Adrenal gland (tissue), 12 donors: ENCODE results near the gene GRIN2B. TPM values are rescaled to one million over a fixed set of nuclear protein-coding genes. Genes with fewer than 3 reads are reported as not detected.

ENCODE experiments used
- DNase-seq, 7 donors: peaks; one replicate each; pipeline ENCODE4 v3.0.0-alpha.2; 2019 to 2020
- H3K27ac ChIP-seq, 5 donors: fragments of 200-600 bp; sonication (generic) in 4 of 5; 1 replicate in 3 of 5; 2 replicates in 2 of 5; pipeline versions ENCODE4 v1.5.1 to v1.8.0; 2016 to 2020; ENCODE audit warnings: mild to moderate bottlenecking in 1 of 5
- H3K27me3 ChIP-seq: fragments of 200-600 bp; 2 replicates; pipeline ENCODE4 v1.8.0; 2021
- H3K36me3 ChIP-seq, 2 donors: fragments of 200-600 bp; replicated peaks in 1 of 2; 1 replicate in 1 of 2; 2 replicates in 1 of 2; pipeline versions ENCODE4 v1.5.1 to v1.8.0; 2018 to 2022
- H3K4me1 ChIP-seq, 2 donors: fragments of 200-600 bp; replicated peaks in 1 of 2; 1 replicate in 1 of 2; 2 replicates in 1 of 2; pipeline versions ENCODE4 v1.5.1 to v1.8.0; 2018 to 2021
- H3K4me3 ChIP-seq, 4 donors: fragments of 200-600 bp; sonication (generic) in 3 of 4; one replicate each; pipeline ENCODE4 v1.5.1; 2016 to 2018
- H3K9me3 ChIP-seq, 3 donors: fragments of 200-600 bp; sonication (generic) in 1 of 3; replicated peaks in 1 of 3; 1 replicate in 2 of 3; 2 replicates in 1 of 3; pipeline versions ENCODE4 v1.5.1 to v1.8.0; 2016 to 2021
- POLR2A ChIP-seq, 2 donors: fragments of 450-650 bp; IDR thresholded peaks; one replicate each; pipeline ENCODE4 v1.6.1; 2017; ENCODE audit warnings: antibody characterized with exemption in 2 of 2, mild to moderate bottlenecking in 2 of 2, moderate library complexity in 1 of 2
- WGBS, 4 donors: extraction: QIAGEN DNeasy Blood & Tissue Kit in 2 of 4; methylation state at CpG; one replicate each; pipeline versions ENCODE4 v1.1.5 to v1.1.7; 2013 to 2017; 5-methylcytosine and 5-hydroxymethylcytosine counted together
- intact Hi-C, 2 donors: fragments of 100-400 bp; cut with DNase I; formaldehyde crosslinking; loops; one replicate each; pipeline versions ENCODE4 v1.14.1 to v1.15.0; 2022 to 2023
- polyA plus RNA-seq, 3 donors: library from polyadenylated mRNA; stranded (reverse); fragments of 200-250 nt in 2 of 3; fragments of 350-450 nt in 1 of 3; fragmentation: Illumina TruSeq in 1 of 3; extraction: RNeasy Lipid Tissue Mini Kit (QIAGEN cat#74804) in 1 of 3; gene quantifications; one replicate each; pipeline ENCODE4 v1.2.3, GENCODE V29; 2013 to 2014
- total RNA-seq, 9 donors: library from RNA; depleted of rRNA in 4 of 9; stranded (reverse); fragments of >200 nt in 4 of 9; fragments of 120-200 nt in 1 of 9; fragmentation: NEBNext Ultra II Directional in 1 of 9; extraction: Animal tissue kit (Norgen Biotek cat#: 25700) in 1 of 9; gene quantifications; one replicate each; pipeline versions ENCODE4 v1.1.0 to v1.2.4, GENCODE V29; 2013 to 2023
- TF ChIP-seq, protein P1 (sequence below), 6 experiments: fragments of 450-650 bp in 4 of 6; fragments of 200-600 bp in 2 of 6; sonication (generic) in 1 of 6; IDR thresholded peaks; 1 replicate in 5 of 6; 2 replicates in 1 of 6; pipeline versions ENCODE4 v1.5.1 to v1.8.0; 2016 to 2021; ENCODE audit warnings: antibody characterized with exemption in 6 of 6, mild to moderate bottlenecking in 2 of 6, moderate library complexity in 1 of 6
- donor health status: healthy with polysubstance abuse.
- donor health status: Bipolar disorder and iron deficiency.
- donor health status: DM: yes; HTN: yes; CAD: no.
- donor health status: DM: no; HTN: no; CAD: no.
- donor health status: DM: no; HTN: no; CAD: no.
- donor health status: DM: yes; HTN: yes; CAD: no.

GRIN2B gene
- total and polyA plus RNA-seq, 12 donors: under 0.01 to 0.18 (median 0.07) TPM; not detected in 3

DNA sequence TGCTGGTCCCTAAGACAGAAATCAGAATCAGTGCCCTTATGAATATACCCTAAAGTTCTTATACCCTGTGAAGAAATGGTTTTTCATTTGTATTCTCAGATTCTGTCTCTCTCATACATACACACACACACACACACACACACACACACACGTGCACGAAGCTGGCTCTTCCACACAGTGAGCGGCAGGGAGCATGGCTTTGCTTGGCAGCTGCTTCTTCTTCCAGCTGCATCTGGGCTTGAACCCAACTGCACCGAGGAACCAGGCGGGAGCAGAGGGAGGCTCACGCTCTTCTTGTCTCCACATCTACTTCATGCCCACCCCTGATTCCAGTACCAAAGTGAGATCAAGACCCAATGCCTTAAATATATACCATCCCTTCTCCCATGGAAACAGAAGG, 19.4 kb downstream of the GRIN2B start:
- Histone ChIP-seq H3K36me3 (no peaks in the 10 kb centered on the region), H3K9me3 (no peaks in the 10 kb centered on the region), H3K4me1 (no peaks in the 10 kb centered on the region), H3K27ac (no peak overlapping the region), H3K4me3 (no peak overlapping the region), H3K27me3 (no peaks in the 10 kb centered on the region)
- DNase-seq: no peak
- 60 to 73% (median 62%) methylated on average over 6 of the region's 6 CpGs for WGBS, 4 donors
- TF ChIP-seq, protein P1, sequence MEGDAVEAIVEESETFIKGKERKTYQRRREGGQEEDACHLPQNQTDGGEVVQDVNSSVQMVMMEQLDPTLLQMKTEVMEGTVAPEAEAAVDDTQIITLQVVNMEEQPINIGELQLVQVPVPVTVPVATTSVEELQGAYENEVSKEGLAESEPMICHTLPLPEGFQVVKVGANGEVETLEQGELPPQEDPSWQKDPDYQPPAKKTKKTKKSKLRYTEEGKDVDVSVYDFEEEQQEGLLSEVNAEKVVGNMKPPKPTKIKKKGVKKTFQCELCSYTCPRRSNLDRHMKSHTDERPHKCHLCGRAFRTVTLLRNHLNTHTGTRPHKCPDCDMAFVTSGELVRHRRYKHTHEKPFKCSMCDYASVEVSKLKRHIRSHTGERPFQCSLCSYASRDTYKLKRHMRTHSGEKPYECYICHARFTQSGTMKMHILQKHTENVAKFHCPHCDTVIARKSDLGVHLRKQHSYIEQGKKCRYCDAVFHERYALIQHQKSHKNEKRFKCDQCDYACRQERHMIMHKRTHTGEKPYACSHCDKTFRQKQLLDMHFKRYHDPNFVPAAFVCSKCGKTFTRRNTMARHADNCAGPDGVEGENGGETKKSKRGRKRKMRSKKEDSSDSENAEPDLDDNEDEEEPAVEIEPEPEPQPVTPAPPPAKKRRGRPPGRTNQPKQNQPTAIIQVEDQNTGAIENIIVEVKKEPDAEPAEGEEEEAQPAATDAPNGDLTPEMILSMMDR (IDR thresholded peaks at IDR 0.05): no peak
- TF ChIP-seq POLR2A (IDR thresholded peaks at IDR 0.05): no peak
- intact Hi-C loops: no loop called here

DNA sequence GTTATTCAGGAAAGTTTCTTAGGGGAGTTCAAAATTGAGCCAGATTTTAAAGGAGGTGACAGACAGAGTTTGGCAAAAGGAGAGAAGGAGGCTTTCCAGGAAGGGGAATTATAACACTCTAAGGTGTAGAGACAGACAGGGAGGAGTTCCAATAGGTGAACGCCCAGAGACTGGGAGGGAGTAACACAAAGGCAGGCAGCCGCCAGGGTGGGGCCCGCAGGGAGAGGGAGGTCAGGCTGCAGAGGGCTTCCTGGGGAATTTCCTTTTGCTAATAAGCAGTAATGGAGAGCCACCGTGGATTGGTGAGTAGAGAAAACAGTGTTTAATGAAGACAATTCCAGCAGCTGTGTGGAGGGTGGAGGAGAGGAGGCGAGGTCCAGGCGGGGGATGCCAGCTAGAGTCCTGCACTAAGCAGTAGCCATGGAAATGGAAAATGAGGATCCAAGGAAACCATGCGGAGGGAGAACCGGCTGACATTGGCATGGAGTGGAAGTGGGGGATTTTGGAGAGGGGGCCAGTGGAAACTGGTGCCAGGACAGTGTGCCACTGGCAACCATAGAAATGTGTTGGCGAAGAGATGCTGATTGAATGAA, 22.2 kb downstream of the GRIN2B start:
- H3K27me3 ChIP-seq: no peaks in the 10 kb centered on the region

DNA sequence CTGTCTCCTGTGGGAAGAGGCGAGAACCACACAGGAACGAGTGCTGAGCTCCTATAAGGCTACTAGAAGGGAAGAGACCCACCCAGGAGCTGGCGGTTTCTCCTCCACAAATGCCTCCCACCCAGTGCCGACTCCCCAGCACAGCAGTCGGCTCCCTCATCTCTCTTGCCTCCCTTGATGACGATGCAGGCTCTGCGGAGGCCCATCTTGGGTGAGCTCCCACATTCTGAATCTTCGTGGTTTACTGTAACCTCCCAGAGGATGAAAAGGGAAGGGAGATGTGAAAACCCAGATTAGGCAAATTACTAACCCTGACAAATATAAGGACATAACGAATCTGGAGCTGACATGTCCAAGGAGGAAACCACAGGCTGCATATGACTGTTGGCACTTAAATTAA, 23.8 kb downstream of the GRIN2B start:
- WGBS, 4 donors: 70 to 76% (median 72%) methylated on average over 5 to 9 of the region's 9 CpGs
- Histone ChIP-seq H3K27ac (no peak overlapping the region), H3K27me3 (no peaks in the 10 kb centered on the region), H3K4me1 (no peaks in the 10 kb centered on the region), H3K9me3 (no peaks in the 10 kb centered on the region), H3K4me3 (no peak overlapping the region), H3K36me3 (no peaks in the 10 kb centered on the region)
- intact Hi-C loops: no loop called here
- no peak for DNase-seq
- TF ChIP-seq, protein P1 (IDR thresholded peaks at IDR 0.05): no peak
- no peak for TF ChIP-seq POLR2A (IDR thresholded peaks at IDR 0.05)

More for the DNA sequence above, 22.2 kb downstream of the GRIN2B start:
- no peak for TF ChIP-seq POLR2A (IDR thresholded peaks at IDR 0.05)
- TF ChIP-seq, protein P1 (IDR thresholded peaks at IDR 0.05): no peak
- H3K4me1 ChIP-seq: no peaks in the 10 kb centered on the region
- 58 to 71% (median 63%) methylated on average over 9 of the region's 9 CpGs for WGBS, 4 donors
- no peak overlapping the region for H3K4me3 ChIP-seq
- no peak overlapping the region for H3K27ac ChIP-seq
- DNase-seq: no peak
- no peaks in the 10 kb centered on the region for H3K36me3 ChIP-seq
- intact Hi-C loops: no loop called here
- H3K9me3 ChIP-seq: no peaks in the 10 kb centered on the region

DNA sequence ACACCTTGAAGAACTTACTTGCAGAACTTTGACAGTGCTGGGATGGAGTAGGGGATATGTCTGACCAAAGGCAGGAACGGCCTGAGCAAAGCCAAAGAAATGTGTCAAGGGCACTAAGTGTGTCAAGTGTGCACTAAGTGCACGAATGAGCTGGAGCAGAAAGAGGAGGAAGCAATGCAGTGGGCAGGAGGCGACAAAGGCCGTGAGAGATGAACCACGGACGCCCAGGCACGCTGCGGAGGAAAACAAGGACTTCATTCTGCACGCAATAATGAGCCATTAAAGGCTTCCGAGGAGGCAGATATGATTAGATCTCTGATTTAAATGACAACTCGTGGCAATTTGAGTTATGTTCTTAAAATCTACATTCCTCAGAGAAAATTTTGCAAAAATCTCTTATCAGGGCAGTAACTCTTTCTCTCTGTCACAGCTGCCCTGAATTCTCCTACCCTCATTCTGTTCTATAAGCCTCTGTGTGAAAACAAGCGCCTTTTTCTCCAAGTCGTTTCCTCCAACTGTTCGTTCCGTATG, 25.3 kb downstream of the GRIN2B start:
- intact Hi-C loops: no loop called here
- H3K27ac ChIP-seq: no peak overlapping the region
- H3K4me1 ChIP-seq: no peaks in the 10 kb centered on the region
- no peaks in the 10 kb centered on the region for H3K9me3 ChIP-seq
- no peak for DNase-seq
- TF ChIP-seq, protein P1 (IDR thresholded peaks at IDR 0.05): no peak
- TF ChIP-seq POLR2A (IDR thresholded peaks at IDR 0.05): no peak
- no peak overlapping the region for H3K4me3 ChIP-seq
- 45 to 58% (median 48%) methylated on average over 15 of the region's 15 CpGs for WGBS, 4 donors
- no peaks in the 10 kb centered on the region for H3K27me3 ChIP-seq
- H3K36me3 ChIP-seq: no peaks in the 10 kb centered on the region
